H9 (cell line): ENCODE measurements around the gene ITPR2. TPM values are rescaled to one million over a fixed set of nuclear protein-coding genes. Genes with fewer than 3 reads are reported as not detected.

Source experiments
- DNase-seq: peaks from one replicate; pipeline ENCODE4 v3.0.0-alpha.2; 2017
- H2AFZ ChIP-seq: one replicate; pipeline ENCODE4 v1.6.1; 2013; ENCODE audit warnings: mild to moderate bottlenecking, low read length, control low read depth, moderate library complexity
- H2AK5ac ChIP-seq: 2 replicates; pipeline ENCODE4 v1.6.1; 2013; ENCODE audit warnings: low read length, control low read depth, mixed read lengths; ENCODE audit not compliant: insufficient read length
- H2BK120ac ChIP-seq: one replicate; pipeline ENCODE4 v1.6.1; 2013; ENCODE audit warnings: low read depth, mild to moderate bottlenecking, low read length, control low read depth, inconsistent platforms; ENCODE audit not compliant: poor library complexity, severe bottlenecking
- H2BK12ac ChIP-seq: 2 replicates; pipeline ENCODE4 v1.6.1; 2013; ENCODE audit warnings: low read length, control low read depth, mixed read lengths, low read depth; ENCODE audit not compliant: insufficient read length
- H2BK15ac ChIP-seq: 2 replicates; pipeline ENCODE4 v1.6.1; 2013; ENCODE audit warnings: low read depth, low read length, control low read depth
- H2BK20ac ChIP-seq: one replicate; pipeline ENCODE4 v1.6.1; 2013; ENCODE audit warnings: low read depth, mild to moderate bottlenecking, low read length, control low read depth, inconsistent platforms; ENCODE audit not compliant: poor library complexity, severe bottlenecking
- H2BK5ac ChIP-seq: 2 replicates; pipeline ENCODE4 v1.6.1; 2013; ENCODE audit warnings: low read length, control low read depth, mixed read lengths; ENCODE audit not compliant: insufficient read length
- H3K14ac ChIP-seq: 2 replicates; pipeline ENCODE4 v1.6.1; 2013; ENCODE audit warnings: low read length, control low read depth; ENCODE audit not compliant: insufficient read depth
- H3K18ac ChIP-seq: 2 replicates; pipeline ENCODE4 v1.6.1; 2013; ENCODE audit warnings: low read depth, mild to moderate bottlenecking, mixed read lengths, low read length, control low read depth; ENCODE audit not compliant: insufficient read length
- H3K23ac ChIP-seq: 2 replicates; pipeline ENCODE4 v1.6.1; 2013; ENCODE audit warnings: low read length, control low read depth, mixed read lengths, low read depth; ENCODE audit not compliant: insufficient read length
- H3K23me2 ChIP-seq: 2 replicates; pipeline ENCODE4 v1.6.1; 2013; ENCODE audit warnings: low read depth, mild to moderate bottlenecking, mixed read lengths, low read length, control low read depth; ENCODE audit not compliant: insufficient read length, poor library complexity, severe bottlenecking
- H3K27ac ChIP-seq: 2 replicates; pipeline ENCODE4 v1.5.1; 2013; ENCODE audit warnings: low read length, control low read depth, mixed read lengths, low read depth; ENCODE audit not compliant: insufficient read length
- H3K27me3 ChIP-seq: 2 replicates; pipeline ENCODE4 v1.6.1; 2013; ENCODE audit warnings: low read length, control low read depth, inconsistent platforms; ENCODE audit not compliant: insufficient read depth
- H3K4ac ChIP-seq: 2 replicates; pipeline ENCODE4 v1.6.1; 2013; ENCODE audit warnings: low read depth, mild to moderate bottlenecking, control low read depth, inconsistent platforms, low read length, moderate library complexity
- H3K4me1 ChIP-seq: 2 replicates; pipeline ENCODE4 v1.6.1; 2013; ENCODE audit warnings: low read length, control low read depth, inconsistent platforms; ENCODE audit not compliant: insufficient read depth
- H3K4me2 ChIP-seq: 2 replicates; pipeline ENCODE4 v1.6.1; 2013; ENCODE audit warnings: low read length, control low read depth, mixed read lengths; ENCODE audit not compliant: insufficient read length, insufficient read depth
- H3K56ac ChIP-seq: 2 replicates; pipeline ENCODE4 v1.6.1; 2013; ENCODE audit warnings: low read depth, mild to moderate bottlenecking, mixed read lengths, low read length, control low read depth; ENCODE audit not compliant: insufficient read length
- H3K79me1 ChIP-seq: 2 replicates; pipeline ENCODE4 v1.6.1; 2013; ENCODE audit warnings: low read depth, mild to moderate bottlenecking, moderate library complexity, low read length, control low read depth, inconsistent platforms; ENCODE audit not compliant: insufficient read depth, poor library complexity, severe bottlenecking
- H3K79me2 ChIP-seq: 2 replicates; pipeline ENCODE4 v1.6.1; 2013; ENCODE audit warnings: low read length, control low read depth, inconsistent platforms; ENCODE audit not compliant: insufficient read depth
- H3K9ac ChIP-seq: 2 replicates; pipeline ENCODE4 v1.6.1; 2013; ENCODE audit warnings: low read length, control low read depth, mixed read lengths; ENCODE audit not compliant: insufficient read length; ENCODE audit errors: extremely low read depth
- H3K9me3 ChIP-seq: one replicate; pipeline ENCODE4 v1.6.1; 2013; ENCODE audit warnings: low read depth, low read length, inconsistent platforms; ENCODE audit not compliant: control insufficient read depth
- H3T11ph ChIP-seq: one replicate; pipeline ENCODE4 v1.6.1; 2013; ENCODE audit warnings: mild to moderate bottlenecking, low read length, control low read depth, inconsistent platforms
- H4K20me1 ChIP-seq: one replicate; pipeline ENCODE4 v1.6.1; 2013; ENCODE audit not compliant: control insufficient read depth, insufficient read length, insufficient read depth
- H4K5ac ChIP-seq: 2 replicates; pipeline ENCODE4 v1.6.1; 2013; ENCODE audit warnings: low read depth, mild to moderate bottlenecking, mixed read lengths, low read length, control low read depth; ENCODE audit not compliant: insufficient read length
- H4K8ac ChIP-seq: replicated peaks from 2 replicates; pipeline ENCODE4 v1.6.1; 2013; ENCODE audit warnings: low read length, control low read depth, mixed read lengths, low read depth; ENCODE audit not compliant: insufficient read length
- H4K91ac ChIP-seq: 2 replicates; pipeline ENCODE4 v1.6.1; 2013; ENCODE audit warnings: low read depth, mild to moderate bottlenecking, moderate library complexity, mixed read lengths, low read length, control low read depth; ENCODE audit not compliant: insufficient read length
- H3K27ac Mint-ChIP-seq, 3 experiments: 2 replicates in 2 of 3; 3 replicates in 1 of 3; pipeline ENCODE4 v1.8.0; 2020 to 2021; ENCODE audit warnings: mixed read lengths in 3 of 3, mild to moderate bottlenecking in 1 of 3, moderate library complexity in 1 of 3
- H3K27me3 Mint-ChIP-seq: 2 replicates; pipeline ENCODE4 v1.8.0; 2021; ENCODE audit warnings: low read depth, mild to moderate bottlenecking, moderate library complexity, mixed read lengths
- H3K36me3 Mint-ChIP-seq, 3 experiments: 2 replicates in 2 of 3; 3 replicates in 1 of 3; pipeline ENCODE4 v1.8.0; 2020 to 2021; ENCODE audit warnings: low read depth in 3 of 3, mixed read lengths in 3 of 3; ENCODE audit not compliant: insufficient read depth in 1 of 3
- H3K4me1 Mint-ChIP-seq, 2 experiments: 2 replicates each; pipeline ENCODE4 v1.8.0; 2020; ENCODE audit warnings: mixed read lengths in 2 of 2
- H3K4me3 Mint-ChIP-seq, 2 experiments: 2 replicates in 1 of 2; 3 replicates in 1 of 2; pipeline ENCODE4 v1.8.0; 2020 to 2021; ENCODE audit warnings: mild to moderate bottlenecking in 2 of 2, mixed read lengths in 2 of 2, moderate library complexity in 1 of 2
- H3K9me3 Mint-ChIP-seq, 2 experiments: 2 replicates in 1 of 2; 3 replicates in 1 of 2; pipeline ENCODE4 v1.8.0; 2020; ENCODE audit warnings: mild to moderate bottlenecking in 2 of 2, mixed read lengths in 2 of 2, moderate library complexity in 1 of 2
- CTCF ChIP-seq: fragments of 200-600 bp; sonication (generic); conservative IDR thresholded peaks from 3 replicates; pipeline ENCODE4 v1.8.0; 2021; ENCODE audit warnings: antibody characterized with exemption, mild to moderate bottlenecking
- WGBS: extraction: QIAGEN DNeasy Blood & Tissue Kit; methylation state at CpG from one replicate; pipeline ENCODE4 v1.1.7; 2013; ENCODE audit warnings: missing lambda C conversion rate, low lambda C conversion rate, mixed read lengths; ENCODE audit not compliant: insufficient read length; ENCODE audit errors: extremely low coverage; 5-methylcytosine and 5-hydroxymethylcytosine counted together
- total RNA-seq: library from RNA; stranded (reverse); gene quantifications from 2 replicates; pipeline ENCODE4 v1.2.1, GENCODE V29; 2021

Gene ITPR2
- total RNA-seq, 1 experiment from 2014 or later: 14.8 TPM

GRCh38 chr12:26435069-26435404, 398.0 kb downstream of the ITPR2 start:
- H3K9me3 Mint-ChIP-seq: no peaks in the 10 kb centered on the region
- H3K23me2 ChIP-seq: no peaks in the 10 kb centered on the region
- no peak overlapping the region for H4K91ac ChIP-seq
- H3K36me3 Mint-ChIP-seq: no peaks in the 10 kb centered on the region
- peak overlapping the region in 1 of 3 experiments; percentile 9; a peak in 2 of 7 replicates for H3K27ac Mint-ChIP-seq
- no peaks in the 10 kb centered on the region for H3K27me3 Mint-ChIP-seq
- no peak overlapping the region for H2BK12ac ChIP-seq
- no peak overlapping the region for H4K8ac ChIP-seq
- H3K4me2 ChIP-seq: no peak overlapping the region
- H3K14ac ChIP-seq: no peak overlapping the region
- H3K4me3 Mint-ChIP-seq: no peak overlapping the region
- DNase-seq: no peak
- no peaks in the 10 kb centered on the region for H4K20me1 ChIP-seq
- no peak overlapping the region for H2BK120ac ChIP-seq
- no peaks in the 10 kb centered on the region for H3K4me1 ChIP-seq
- no peak overlapping the region for H3K18ac ChIP-seq
- H3K27me3 ChIP-seq: no peaks in the 10 kb centered on the region
- no peak overlapping the region for H3K56ac ChIP-seq
- H4K5ac ChIP-seq: no peak overlapping the region
- no peak overlapping the region for H3T11ph ChIP-seq
- no peak for TF ChIP-seq CTCF
- no peak overlapping the region for H2BK15ac ChIP-seq
- H2BK20ac ChIP-seq: no peak overlapping the region
- H2BK5ac ChIP-seq: no peak overlapping the region
- H2AFZ ChIP-seq: no peak overlapping the region
- no peaks in the 10 kb centered on the region for H3K9me3 ChIP-seq
- H3K9ac ChIP-seq: no peak overlapping the region
- no peaks in the 10 kb centered on the region for H3K79me1 ChIP-seq
- H2AK5ac ChIP-seq: no peak overlapping the region
- no peaks in the 10 kb centered on the region for H3K4me1 Mint-ChIP-seq
- no peak overlapping the region for H3K23ac ChIP-seq
- no peak overlapping the region for H3K27ac ChIP-seq
- WGBS: no CpG with 5 or more reads among the region's 1 CpG
- H3K79me2 ChIP-seq: no peaks in the 10 kb centered on the region
- no peak overlapping the region for H3K4ac ChIP-seq
